NCI-H2171 treated with DMSO at 0.1 percent for 48 hours (cell line): ENCODE measurements around the gene L3MBTL3.
"Not testable (repeated sequence)": the region's sequence is repeated elsewhere in the genome, so short reads cannot be mapped to it uniquely, and the experiment has no call there.

Source experiments
- DNase-seq: peaks from one replicate; lab custom pipeline; 2025; lab: John Stamatoyannopoulos, UW

L3MBTL3 gene

GRCh38 chr6:130138909-130139242 lies 120.5 kb downstream of the L3MBTL3 start:
- no peak for DNase-seq

DNA sequence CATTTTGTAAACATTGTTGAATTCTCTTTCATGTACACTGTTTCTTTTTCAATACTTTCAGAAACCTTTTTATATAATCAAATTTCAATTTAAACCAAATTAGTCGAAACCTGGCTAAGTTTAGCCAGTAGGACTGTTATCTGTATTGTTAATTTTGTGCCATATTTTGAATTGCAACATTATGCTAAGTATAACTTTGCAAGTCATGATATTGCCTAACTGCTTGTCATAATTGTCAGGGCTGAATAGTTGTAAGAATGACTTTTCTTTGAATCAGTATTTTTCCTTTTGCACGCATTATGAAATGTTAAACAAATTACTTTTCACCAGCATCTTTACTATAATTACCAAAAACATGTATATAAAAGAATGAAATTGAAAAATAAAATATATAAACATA lies 121.7 kb downstream of the L3MBTL3 start:
- DNase-seq = no peak

- DNase-seq = no peak
Measured at GRCh38 chr6:130143709-130144108, 125.3 kb downstream of the L3MBTL3 start.

GRCh38 chr6:130147111-130147510 lies 128.7 kb downstream of the L3MBTL3 start:
- DNase-seq = no peak

DNA sequence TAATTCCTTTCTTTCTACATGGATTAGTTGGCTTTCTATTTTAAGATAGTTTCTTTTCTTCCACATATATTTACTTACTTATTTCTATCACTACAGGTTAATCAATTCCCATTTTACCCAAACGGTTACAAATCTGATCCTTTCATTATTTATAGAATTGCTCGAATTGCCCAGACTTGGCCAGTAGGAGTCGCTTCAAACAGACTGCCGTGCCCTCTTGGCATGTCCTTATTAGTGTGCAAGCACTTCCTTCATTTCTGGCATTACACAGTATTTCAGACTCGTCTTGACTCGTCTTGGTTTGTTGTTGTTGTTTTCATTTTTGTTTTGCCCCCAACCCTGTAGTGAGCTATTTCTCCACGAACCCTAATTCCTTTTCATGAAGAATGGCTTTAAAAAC lies 129.8 kb downstream of the L3MBTL3 start:
- DNase-seq = no peak

GRCh38 chr6:130149016-130149415 lies 130.6 kb downstream of the L3MBTL3 start:
- not testable (repeated sequence) for DNase-seq

DNA sequence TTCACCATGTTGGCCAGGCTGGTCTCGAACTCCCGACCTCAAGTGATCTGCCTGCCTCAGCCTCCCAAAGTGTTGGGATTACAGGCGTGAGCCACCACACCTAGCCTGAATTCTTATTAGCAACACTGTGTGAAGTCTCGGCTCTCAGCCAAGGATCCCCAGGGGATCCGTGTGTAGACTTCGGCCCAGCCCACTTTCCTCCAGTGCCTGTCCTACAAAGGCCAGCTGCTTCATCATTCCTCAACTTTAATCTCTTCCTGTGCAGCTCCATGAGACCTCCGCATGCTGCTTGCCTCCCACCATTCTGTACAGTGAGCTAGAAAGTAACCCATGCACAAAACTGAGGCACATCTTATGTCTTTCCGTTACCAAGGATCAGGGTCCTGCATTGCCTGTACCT lies 132.5 kb downstream of the L3MBTL3 start:
- DNase-seq = no peak

DNA sequence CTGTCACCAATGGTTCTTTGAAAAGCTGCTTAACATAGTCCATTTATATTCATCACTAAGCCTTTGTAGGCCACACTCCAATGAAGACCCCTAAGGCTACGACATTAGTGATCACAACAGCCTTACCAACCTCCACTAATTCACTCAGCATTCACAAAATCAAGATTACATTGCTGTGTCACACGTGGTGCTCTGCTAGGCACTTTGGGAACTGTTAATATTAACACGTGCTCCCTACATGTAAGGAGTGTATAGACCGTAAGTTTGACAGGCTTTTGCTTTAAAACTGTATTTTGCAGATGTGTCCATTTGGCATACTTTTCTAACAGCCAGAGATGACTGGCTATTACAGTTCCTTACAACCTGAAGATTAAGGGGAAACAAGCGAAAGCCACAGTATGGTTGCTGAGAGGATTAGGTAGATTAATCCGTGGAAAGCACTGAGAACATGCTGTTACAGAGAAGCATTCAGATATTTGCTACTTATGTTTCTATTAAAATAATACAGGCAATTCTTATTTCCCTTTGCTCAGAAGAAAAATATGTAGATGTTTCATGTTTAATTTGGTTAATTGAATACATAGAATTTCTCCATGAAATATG lies 134.6 kb downstream of the L3MBTL3 start:
- no peak for DNase-seq

GRCh38 chr6:130156908-130157307 lies 138.5 kb downstream of the L3MBTL3 start:
- DNase-seq = no peak

- DNase-seq = no peak
Measured at GRCh38 chr6:130158056-130158455, 139.7 kb downstream of the L3MBTL3 start.

DNA sequence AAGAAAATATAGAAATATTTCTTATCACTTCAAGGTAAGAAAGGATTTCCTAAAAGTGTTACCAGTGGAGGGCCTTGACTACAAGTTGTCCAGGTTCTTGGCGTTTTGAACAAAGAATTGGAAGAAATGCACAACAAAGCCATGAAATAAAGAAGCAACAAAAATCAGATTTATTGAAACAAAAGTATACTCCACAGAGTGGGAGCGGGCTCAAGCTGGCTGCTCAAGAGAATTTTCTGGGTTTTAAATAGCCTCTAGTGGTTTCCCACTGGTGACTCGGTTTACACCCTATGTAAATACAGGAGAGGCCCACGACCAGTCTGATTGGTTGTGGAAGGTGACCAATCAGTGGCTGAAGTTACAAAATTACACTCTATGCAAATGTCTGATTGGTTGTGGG lies 140.2 kb downstream of the L3MBTL3 start:
- DNase-seq = no peak

- no peak for DNase-seq
Measured at GRCh38 chr6:130159956-130160355, 141.6 kb downstream of the L3MBTL3 start.

DNA sequence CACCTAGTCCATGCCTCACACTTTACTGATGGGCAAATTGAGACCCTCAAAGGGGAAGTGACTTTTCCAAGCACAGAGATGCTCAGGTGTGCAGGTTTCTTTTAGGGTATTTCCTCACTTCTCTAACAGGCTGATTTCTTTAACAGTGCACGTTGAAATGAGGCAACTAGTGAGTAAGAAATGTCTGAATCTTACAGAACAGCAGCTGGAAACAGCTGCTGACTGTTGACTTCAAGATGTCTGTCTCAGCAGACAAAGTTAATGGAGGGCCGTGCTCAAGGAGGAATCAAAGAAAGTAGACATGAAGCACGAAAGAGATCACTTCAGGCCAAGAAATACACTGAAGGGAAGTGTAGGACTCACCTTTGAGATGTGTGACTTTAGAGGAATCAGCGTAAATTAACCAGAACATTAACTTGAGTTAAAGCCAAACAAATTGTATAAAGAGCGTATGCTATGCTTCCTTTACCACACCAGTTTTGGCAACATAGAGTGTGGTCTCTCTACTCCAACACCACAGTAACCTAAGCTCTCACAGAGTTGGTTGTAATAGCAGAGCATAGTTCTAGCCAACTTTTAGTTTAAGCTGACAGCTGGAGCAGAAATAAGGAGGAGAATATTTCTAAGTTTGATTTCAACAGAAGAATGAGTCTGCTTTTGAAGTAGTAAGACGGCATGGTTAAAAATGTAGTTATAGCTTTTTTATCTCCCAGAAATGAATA lies 143.5 kb downstream of the L3MBTL3 start:
- DNase-seq = no peak

GRCh38 chr6:130162421-130162820 lies 144.0 kb downstream of the L3MBTL3 start:
- DNase-seq = no peak

GRCh38 chr6:130163266-130163665 lies 144.9 kb downstream of the L3MBTL3 start:
- no peak for DNase-seq

DNA sequence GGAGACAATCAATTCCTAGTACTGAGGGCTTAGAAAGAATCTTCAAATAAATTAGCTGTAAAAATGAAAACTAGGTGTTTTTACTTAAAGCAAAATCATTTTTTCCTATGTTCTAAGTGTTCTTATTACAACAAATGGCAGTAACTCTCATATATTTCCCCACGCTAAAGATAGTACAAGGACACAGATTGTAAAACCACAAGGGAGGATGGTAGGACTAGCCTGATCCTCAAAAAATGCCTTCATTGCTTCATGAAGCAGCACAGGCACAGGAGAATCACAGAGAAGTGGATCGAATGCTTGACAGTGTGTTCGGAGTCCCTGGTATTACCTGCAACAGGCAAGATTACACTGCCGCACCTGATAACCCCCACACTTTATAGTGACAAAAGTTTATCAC lies 145.9 kb downstream of the L3MBTL3 start:
- no peak for DNase-seq

- DNase-seq = no peak
Measured at GRCh38 chr6:130167655-130168054, 149.3 kb downstream of the L3MBTL3 start.

GRCh38 chr6:130170160-130170559 lies 151.8 kb downstream of the L3MBTL3 start:
- DNase-seq = not testable (repeated sequence)

- not testable (repeated sequence) for DNase-seq
Measured at GRCh38 chr6:130173377-130174004, 155.1 kb downstream of the L3MBTL3 start.

DNA sequence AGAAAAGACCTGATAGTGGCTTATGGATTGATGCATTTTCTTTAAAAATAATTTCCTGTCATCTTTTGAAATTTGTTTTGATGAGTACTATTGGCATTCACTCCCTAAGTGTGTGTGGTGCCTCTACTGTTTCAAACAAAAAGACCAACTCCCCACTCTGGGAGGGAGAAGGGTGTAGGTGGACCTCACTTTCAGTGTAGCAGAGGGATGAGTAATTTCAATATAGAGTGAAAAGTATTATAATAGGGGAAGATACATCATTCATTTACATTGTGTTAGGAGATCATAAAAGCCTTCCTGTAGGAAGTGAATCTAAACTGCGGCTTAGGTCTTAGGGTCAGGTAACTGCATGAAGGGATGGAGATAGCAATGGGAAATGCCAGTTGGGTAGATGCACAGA lies 158.0 kb downstream of the L3MBTL3 start:
- no peak for DNase-seq

- DNase-seq = no peak
Measured at GRCh38 chr6:130178692-130179091, 160.3 kb downstream of the L3MBTL3 start.

DNA sequence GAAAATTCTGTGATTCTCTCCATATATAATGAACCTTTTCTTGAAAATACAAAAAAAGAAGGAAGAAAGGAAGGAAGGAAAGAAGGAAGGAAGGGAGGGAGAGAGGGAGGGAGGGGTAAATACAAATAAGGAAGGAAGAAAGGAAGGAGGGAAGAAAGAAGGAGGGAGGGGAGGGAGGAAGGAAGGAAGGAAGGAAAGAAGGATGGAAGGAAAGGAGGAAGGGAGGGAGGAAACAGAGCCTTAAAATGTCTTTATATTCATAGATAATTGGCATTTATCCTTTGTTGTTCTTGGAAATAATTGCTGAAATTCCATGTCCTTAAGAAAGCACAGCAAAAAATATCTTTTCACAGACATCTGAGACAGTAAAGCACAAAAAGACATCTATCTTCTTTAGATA lies 164.1 kb downstream of the L3MBTL3 start:
- no peak for DNase-seq
